SK-N-SH (cell line): ENCODE data around the gene SMAD3.

ENCODE experiments used
- CTCF ChIP-seq: fragments of 200-600 bp; sonication (generic); IDR thresholded peaks from 2 replicates; pipeline ENCODE4 v1.6.1; 2017; ENCODE audit warnings: antibody characterized with exemption, mild to moderate bottlenecking, moderate library complexity
- FOXJ3 ChIP-seq: sonication (generic); formaldehyde crosslinking; IDR thresholded peaks from 2 replicates; pipeline ENCODE4 v1.5.1; 2020; ENCODE audit warnings: mild to moderate bottlenecking, missing genetic modification reagents
- IRF3 ChIP-seq: fragments of 150-350 bp; IDR thresholded peaks from 2 replicates; pipeline ENCODE4 v1.6.1; 2016; ENCODE audit warnings: mild to moderate bottlenecking, low read depth, low read length
- MAX ChIP-seq: IDR thresholded peaks from 2 replicates; pipeline ENCODE4 v1.4.0; 2012; ENCODE audit warnings: low read depth
- NFIC ChIP-seq: IDR thresholded peaks from 2 replicates; pipeline ENCODE4 v1.4.0; 2012; ENCODE audit warnings: borderline replicate concordance
- POLR2AphosphoS5 ChIP-seq: IDR thresholded peaks from 2 replicates; pipeline ENCODE4 v1.6.1; 2012; ENCODE audit warnings: low read depth, low read length
- REST ChIP-seq: IDR thresholded peaks from 2 replicates; pipeline ENCODE4 v1.6.1; 2012; ENCODE audit warnings: mild to moderate bottlenecking, low read depth, low read length, moderate library complexity
- TAF1 ChIP-seq: IDR thresholded peaks from 2 replicates; pipeline ENCODE4 v1.6.1; 2012; ENCODE audit warnings: low read depth, mild to moderate bottlenecking, low read length, moderate library complexity, borderline replicate concordance
- TCF12 ChIP-seq: IDR thresholded peaks from 2 replicates; pipeline ENCODE4 v1.4.0; 2012
- USF1 ChIP-seq: IDR thresholded peaks from 2 replicates; pipeline ENCODE4 v1.4.0; 2012; ENCODE audit warnings: low read depth, borderline replicate concordance
- YY1 ChIP-seq: IDR thresholded peaks from 2 replicates; pipeline ENCODE4 v1.4.0; 2012; ENCODE audit warnings: low read depth, mild to moderate bottlenecking

GRCh38 chr15:67156426-67156825, 91.0 kb downstream of the SMAD3 start:
- no peak for TF ChIP-seq USF1
- no peak for TF ChIP-seq CTCF
- TF ChIP-seq TAF1 = no peak
- no peak for TF ChIP-seq YY1
- TF ChIP-seq NFIC = no peak
- no peak for TF ChIP-seq MAX
- no peak for TF ChIP-seq REST
- TF ChIP-seq FOXJ3 (CRISPR knock-in tag) = no peak
- TF ChIP-seq TCF12 = no peak
- no peak for TF ChIP-seq IRF3
- TF ChIP-seq POLR2AphosphoS5 = no peak
